HCT116 (cell line): ENCODE data around the gene SCFD2. TPM values are rescaled to one million over a fixed set of nuclear protein-coding genes. Genes with fewer than 3 reads are reported as not detected.
A peak's percentile ranks its signal among the peaks of the same experiment; 100 is the strongest.

Source experiments
- ATAC-seq: fragments of 200-7000 bp; cut with Tn5 transposase; 2 replicates; pipeline ENCODE4 v1.9.1; 2020; ENCODE audit warnings: mild to moderate bottlenecking, moderate library complexity
- BruUV-seq: library from RNA; stranded (reverse); fragments of 400-500 nt; replicated peaks from 2 replicates; lab custom pipeline; 2021; lab: Mats Ljungman, UMichigan
- CTCF ChIA-PET: fragments of 300-600 bp; sonication (Branson Sonifier 250); formaldehyde crosslinking; loops from one replicate; lab custom pipeline; 2021; ENCODE audit warnings: antibody characterized with exemption; lab: Charles Lee
- POLR2A ChIA-PET: fragments of 300-600, 350-600 bp; sonication (Branson Sonifier 250); formaldehyde crosslinking; loops from one replicate; lab custom pipeline; 2021; ENCODE audit warnings: antibody characterized with exemption; lab: Charles Lee
- RAD21 ChIA-PET, 2 experiments: fragments of 300-600 bp; sonication (Branson Sonifier 250); formaldehyde crosslinking; loops; one replicate each; lab custom pipeline; 2023; ENCODE audit warnings: low total read pairs in 2 of 2; ENCODE audit not compliant: uncharacterized antibody in 2 of 2, unreplicated experiment in 2 of 2, low non-redundant PET in 1 of 2; lab: Charles Lee
- DNase-seq: peaks from one replicate; pipeline ENCODE4 v3.0.0-alpha.2; 2010; ENCODE audit warnings: low read depth, low spot score
- H2AFZ ChIP-seq: fragments of 200-600 bp; shearing (Covaris generic), sonication (generic); 2 replicates; pipeline ENCODE4 v1.6.1; 2017; ENCODE audit warnings: low read depth, mixed run types, mixed read lengths, antibody characterized with exemption, low read length; ENCODE audit not compliant: poor library complexity, severe bottlenecking
- H3K27ac ChIP-seq: 2 replicates; pipeline ENCODE4 v1.5.1; 2012; ENCODE audit warnings: low read depth, low read length
- H3K27me3 ChIP-seq: fragments of 200-600 bp; sonication (generic); 2 replicates; pipeline ENCODE4 v1.6.1; 2016; ENCODE audit warnings: mixed run types, low read length, mixed read lengths; ENCODE audit not compliant: insufficient read depth
- H3K36me3 ChIP-seq, 2 experiments: fragments of 200-500 bp in 1 of 2; fragments of 200-600 bp in 1 of 2; sonication (Bioruptor generic) in 1 of 2; sonication (generic) in 1 of 2; 2 replicates each; pipeline versions ENCODE4 v1.5.1 to v1.6.1; 2014 to 2016; ENCODE audit warnings: low read length in 2 of 2, inconsistent platforms in 1 of 2, mixed read lengths in 1 of 2, mixed run types in 1 of 2; ENCODE audit not compliant: insufficient read depth in 2 of 2, control insufficient read depth in 1 of 2
- H3K4me1 ChIP-seq, 2 experiments: fragments of 200-600 bp in 1 of 2; sonication (generic) in 1 of 2; 2 replicates each; pipeline versions ENCODE4 v1.5.1 to v1.6.1; 2012 to 2017; ENCODE audit warnings: low read length in 2 of 2, inconsistent platforms in 1 of 2, mild to moderate bottlenecking in 1 of 2, mixed read lengths in 1 of 2, mixed run types in 1 of 2, moderate library complexity in 1 of 2; ENCODE audit not compliant: insufficient read depth in 2 of 2, control insufficient read depth in 1 of 2
- H3K4me2 ChIP-seq: fragments of 200-600 bp; sonication (generic); 2 replicates; pipeline ENCODE4 v1.6.1; 2017; ENCODE audit warnings: mixed run types, low read length, mixed read lengths
- H3K4me3 ChIP-seq, 2 experiments: fragments of 200-600 bp in 1 of 2; sonication (generic) in 1 of 2; replicated peaks in 1 of 2; 2 replicates each; pipeline ENCODE4 v1.5.1; 2011 to 2016; ENCODE audit warnings: low read length in 2 of 2, control low read depth in 1 of 2, low read depth in 1 of 2, mild to moderate bottlenecking in 1 of 2, mixed read lengths in 1 of 2, mixed run types in 1 of 2
- H3K79me2 ChIP-seq: fragments of 200-600 bp; sonication (generic); 2 replicates; pipeline ENCODE4 v1.6.1; 2017; ENCODE audit warnings: mild to moderate bottlenecking, mixed run types, low read length, moderate library complexity, mixed read lengths; ENCODE audit not compliant: insufficient read depth
- H3K9ac ChIP-seq: fragments of 200-600 bp; sonication (generic); 2 replicates; pipeline ENCODE4 v1.6.1; 2016; ENCODE audit warnings: low read length, mixed read lengths
- H3K9me2 ChIP-seq: fragments of 200-600 bp; sonication (generic), shearing (Covaris generic); 2 replicates; pipeline ENCODE4 v1.6.1; 2017; ENCODE audit warnings: mixed run types, mild to moderate bottlenecking, moderate library complexity; ENCODE audit not compliant: insufficient read depth
- H3K9me3 ChIP-seq, 2 experiments: fragments of 200-500 bp in 1 of 2; fragments of 200-600 bp in 1 of 2; sonication (Bioruptor generic) in 1 of 2; sonication (generic) in 1 of 2; 2 replicates each; pipeline ENCODE4 v1.6.1; 2014 to 2017; ENCODE audit warnings: low read length in 2 of 2, mixed read lengths in 2 of 2, inconsistent platforms in 1 of 2, low read depth in 1 of 2, mild to moderate bottlenecking in 1 of 2, mixed run types in 1 of 2, moderate library complexity in 1 of 2; ENCODE audit not compliant: control insufficient read depth in 1 of 2, insufficient read depth in 1 of 2
- H4K20me1 ChIP-seq: fragments of 200-600 bp; sonication (generic), shearing (Covaris generic); 2 replicates; pipeline ENCODE4 v1.6.1; 2017; ENCODE audit warnings: mixed run types, mild to moderate bottlenecking, moderate library complexity; ENCODE audit not compliant: insufficient read depth
- CEBPB ChIP-seq: IDR thresholded peaks from 2 replicates; pipeline ENCODE4 v1.6.1; 2012; ENCODE audit warnings: low read depth
- ELF1 ChIP-seq: IDR thresholded peaks from 2 replicates; pipeline ENCODE4 v1.6.1; 2012; ENCODE audit warnings: low read depth, borderline replicate concordance
- EZH2 ChIP-seq: fragments of 200-600 bp; sonication (generic); IDR thresholded peaks from 2 replicates; pipeline ENCODE4 v1.6.1; 2017; ENCODE audit warnings: antibody characterized with exemption, mixed run types
- EZH2phosphoT487 ChIP-seq: fragments of 200-600 bp; IDR thresholded peaks from 2 replicates; pipeline ENCODE4 v1.6.1; 2018; ENCODE audit warnings: antibody characterized with exemption, borderline replicate concordance
- JUND ChIP-seq: IDR thresholded peaks from 2 replicates; pipeline ENCODE4 v1.6.1; 2012
- POLR2AphosphoS5 ChIP-seq: IDR thresholded peaks from 2 replicates; pipeline ENCODE4 v1.6.1; 2011; ENCODE audit warnings: mild to moderate bottlenecking, low read depth, low read length, moderate library complexity
- RAD21 ChIP-seq: IDR thresholded peaks from 2 replicates; pipeline ENCODE4 v1.6.1; 2012; ENCODE audit warnings: low read depth, mild to moderate bottlenecking
- SIN3A ChIP-seq: IDR thresholded peaks from 2 replicates; pipeline ENCODE4 v1.6.1; 2012; ENCODE audit warnings: low read depth
- SP1 ChIP-seq: IDR thresholded peaks from 2 replicates; pipeline ENCODE4 v1.6.1; 2012; ENCODE audit warnings: low read depth
- SRF ChIP-seq: IDR thresholded peaks from 2 replicates; pipeline ENCODE4 v1.6.1; 2012; ENCODE audit warnings: low read depth
- TCF7L2 ChIP-seq: IDR thresholded peaks from 2 replicates; pipeline ENCODE4 v1.7.0; 2011; ENCODE audit warnings: borderline replicate concordance, inconsistent platforms; ENCODE audit not compliant: insufficient read depth, insufficient read length; ENCODE audit errors: extremely low read depth
- YY1 ChIP-seq: IDR thresholded peaks from 2 replicates; pipeline ENCODE4 v1.6.1; 2011; ENCODE audit warnings: low read length, low read depth, moderate library complexity, mild to moderate bottlenecking; ENCODE audit not compliant: insufficient replicate concordance; ENCODE audit errors: extremely low read depth
- ZBTB33 ChIP-seq: IDR thresholded peaks from 2 replicates; pipeline ENCODE4 v1.6.1; 2011; ENCODE audit warnings: mild to moderate bottlenecking, low read length, moderate library complexity; ENCODE audit not compliant: insufficient replicate concordance; ENCODE audit errors: extremely low read depth
- ZFX ChIP-seq: fragments of 450-650 bp; IDR thresholded peaks from 2 replicates; pipeline ENCODE4 v1.6.1; 2017
- ZNF274 ChIP-seq: fragments of 200-500 bp; sonication (Bioruptor generic); IDR thresholded peaks from 2 replicates; pipeline ENCODE4 v1.6.1; 2014; ENCODE audit warnings: mild to moderate bottlenecking, low read depth, low read length, inconsistent platforms
- intact Hi-C: fragments of 100-400 bp; cut with micrococcal nuclease; formaldehyde crosslinking; loops from 2 replicates; pipeline ENCODE4 v1.10.0; 2022
- total RNA-seq: library from RNA; stranded (reverse); gene quantifications from one replicate; pipeline ENCODE4 v1.2.1, GENCODE V29; 2021; ENCODE audit not compliant: unreplicated experiment
- TF ChIP-seq, protein P1 (sequence below): IDR thresholded peaks from 2 replicates; pipeline ENCODE4 v1.6.1; 2012; ENCODE audit warnings: low read depth

Gene SCFD2
- total RNA-seq, 1 experiment from 2014 or later = 13.6 TPM

GRCh38 chr4:53366301-53366716, 448 bp upstream of the SCFD2 start:
- no peak overlapping the region for H3K27ac ChIP-seq
- peak overlapping the region; percentile 70 for H3K9ac ChIP-seq
- DNase-seq = no peak
- peak overlapping the region; percentile 94 for H3K4me2 ChIP-seq
- H2AFZ ChIP-seq = peak overlapping the region; percentile 91
- CTCF ChIA-PET = no interaction called here
- H3K79me2 ChIP-seq = peaks cover 39% of the 10 kb centered on the region
- no peaks in the 10 kb centered on the region for H3K36me3 ChIP-seq
- BruUV-seq = TSS peak; percentile 96
- no peaks in the 10 kb centered on the region for H3K9me3 ChIP-seq
- intact Hi-C loops = no loop called here
- no peaks in the 10 kb centered on the region for H3K9me2 ChIP-seq
- peak overlapping the region; percentile 80 to 96 for H3K4me3 ChIP-seq
- no peak for TF ChIP-seq SIN3A
- TF ChIP-seq SP1 = no peak
- no peak for TF ChIP-seq CEBPB
- no peak for TF ChIP-seq YY1
- TF ChIP-seq, all 23 proteins: peak for 0
- H3K27me3 ChIP-seq = no peaks in the 10 kb centered on the region
- ChIA-PET POLR2A (interaction anchor here (0.6 kb wide), 1 partner anchor 16 kb away, joined by 3 read pairs; no protein-coding TSS in a partner anchor), RAD21 (no interaction called here)
- H3K4me1 ChIP-seq = peaks cover 7 to 15% of the 10 kb centered on the region in 2 experiments; a peak in 2 of 4 replicates
- ATAC-seq = no peak
- H4K20me1 ChIP-seq = no peaks in the 10 kb centered on the region

DNA sequence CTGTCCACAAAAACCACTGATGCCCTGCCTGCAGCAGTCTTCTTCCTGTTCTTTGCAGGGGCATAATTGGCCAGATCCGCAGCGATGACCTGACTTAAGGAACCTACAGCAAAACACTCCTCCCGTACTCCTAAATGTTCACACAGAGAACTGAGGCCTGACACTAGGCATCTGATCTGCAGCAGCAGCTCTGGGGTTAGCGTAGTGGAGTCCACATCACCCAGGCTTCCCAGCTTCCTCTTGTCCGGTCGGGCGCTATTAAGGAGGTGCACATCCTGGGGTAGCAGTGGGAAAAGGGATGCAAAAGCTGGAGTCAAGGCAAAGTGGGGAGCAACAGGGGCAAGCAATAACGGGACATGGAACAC, 758 bp downstream of the SCFD2 start:
- Histone ChIP-seq H3K4me2 (peak overlapping the region; percentile 94), H3K9me3 (no peaks in the 10 kb centered on the region), H3K4me1 (peaks cover 7 to 15% of the 10 kb centered on the region in 2 experiments; a peak in 2 of 4 replicates), H3K27ac (no peak overlapping the region), H4K20me1 (no peaks in the 10 kb centered on the region), H3K79me2 (peaks cover 51% of the 10 kb centered on the region), H3K4me3 (peak overlapping the region; percentile 80 to 96), H3K9ac (peak overlapping the region; percentile 70), H3K36me3 (no peaks in the 10 kb centered on the region), H3K9me2 (no peaks in the 10 kb centered on the region), H2AFZ (no peak overlapping the region), H3K27me3 (no peaks in the 10 kb centered on the region)
- intact Hi-C loops = no loop called here
- no TSS peak for BruUV-seq
- ChIA-PET CTCF (no interaction called here), POLR2A (no interaction called here), RAD21 (no interaction called here)
- peak; percentile 18 for ATAC-seq
- DNase-seq = no peak
- TF ChIP-seq JUND = no peak
- TF ChIP-seq ZNF274 = no peak
- no peak for TF ChIP-seq EZH2phosphoT487
- TF ChIP-seq SIN3A = no peak
- no peak for TF ChIP-seq ZFX
- TF ChIP-seq SRF = no peak
- TF ChIP-seq ZBTB33 = no peak
- no peak for TF ChIP-seq YY1
- TF ChIP-seq ELF1 = no peak
- TF ChIP-seq TCF7L2 = no peak
- no peak for TF ChIP-seq RAD21
- TF ChIP-seq EZH2 = no peak
- TF ChIP-seq SP1 = no peak
- TF ChIP-seq POLR2AphosphoS5 = no peak
- TF ChIP-seq, protein P1, sequence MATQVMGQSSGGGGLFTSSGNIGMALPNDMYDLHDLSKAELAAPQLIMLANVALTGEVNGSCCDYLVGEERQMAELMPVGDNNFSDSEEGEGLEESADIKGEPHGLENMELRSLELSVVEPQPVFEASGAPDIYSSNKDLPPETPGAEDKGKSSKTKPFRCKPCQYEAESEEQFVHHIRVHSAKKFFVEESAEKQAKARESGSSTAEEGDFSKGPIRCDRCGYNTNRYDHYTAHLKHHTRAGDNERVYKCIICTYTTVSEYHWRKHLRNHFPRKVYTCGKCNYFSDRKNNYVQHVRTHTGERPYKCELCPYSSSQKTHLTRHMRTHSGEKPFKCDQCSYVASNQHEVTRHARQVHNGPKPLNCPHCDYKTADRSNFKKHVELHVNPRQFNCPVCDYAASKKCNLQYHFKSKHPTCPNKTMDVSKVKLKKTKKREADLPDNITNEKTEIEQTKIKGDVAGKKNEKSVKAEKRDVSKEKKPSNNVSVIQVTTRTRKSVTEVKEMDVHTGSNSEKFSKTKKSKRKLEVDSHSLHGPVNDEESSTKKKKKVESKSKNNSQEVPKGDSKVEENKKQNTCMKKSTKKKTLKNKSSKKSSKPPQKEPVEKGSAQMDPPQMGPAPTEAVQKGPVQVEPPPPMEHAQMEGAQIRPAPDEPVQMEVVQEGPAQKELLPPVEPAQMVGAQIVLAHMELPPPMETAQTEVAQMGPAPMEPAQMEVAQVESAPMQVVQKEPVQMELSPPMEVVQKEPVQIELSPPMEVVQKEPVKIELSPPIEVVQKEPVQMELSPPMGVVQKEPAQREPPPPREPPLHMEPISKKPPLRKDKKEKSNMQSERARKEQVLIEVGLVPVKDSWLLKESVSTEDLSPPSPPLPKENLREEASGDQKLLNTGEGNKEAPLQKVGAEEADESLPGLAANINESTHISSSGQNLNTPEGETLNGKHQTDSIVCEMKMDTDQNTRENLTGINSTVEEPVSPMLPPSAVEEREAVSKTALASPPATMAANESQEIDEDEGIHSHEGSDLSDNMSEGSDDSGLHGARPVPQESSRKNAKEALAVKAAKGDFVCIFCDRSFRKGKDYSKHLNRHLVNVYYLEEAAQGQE = no peak
